ENCODE results near the gene ABLIM1.

DNA sequence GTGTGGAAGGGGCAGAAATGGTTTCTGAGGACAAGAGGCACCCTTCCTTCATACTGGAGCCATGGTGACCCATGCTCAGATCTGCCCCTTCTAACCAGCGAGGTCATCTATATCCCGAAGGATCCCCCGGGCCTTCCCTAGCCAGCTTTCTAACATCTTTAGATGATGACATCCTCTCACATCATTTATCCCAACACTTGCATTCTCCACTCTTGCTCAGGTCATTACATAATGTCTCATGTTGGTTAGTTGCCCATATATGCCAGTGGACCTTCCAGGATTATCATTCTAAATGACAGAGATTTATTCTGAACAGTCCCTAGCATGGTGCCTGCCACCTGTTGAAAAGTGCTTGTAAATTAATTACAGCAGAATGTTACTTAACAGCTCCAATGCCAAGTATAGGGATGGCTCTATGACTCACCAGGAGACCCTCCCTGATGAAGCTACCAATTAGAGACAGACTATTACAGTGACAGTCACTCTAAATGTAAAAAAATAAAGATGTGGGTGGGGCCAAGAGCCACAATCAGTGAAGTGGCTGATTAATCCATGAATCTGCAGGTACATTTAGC is 22.6 kb upstream of the ABLIM1 start:
- no peak for TF ChIP-seq POLR2A (IDR thresholded peaks at IDR 0.05; ENCODE audit: low read depth, low read length)
- no peak for TF ChIP-seq PAX5 (IDR thresholded peaks at IDR 0.05; ENCODE audit: insufficient read depth, low read length, severe bottlenecking)

Measured in GM12891 (cell line).